ENCODE measurements around the gene NR6A1. TPM values are rescaled to one million over a fixed set of nuclear protein-coding genes. Genes with fewer than 3 reads are reported as not detected.

NR6A1 gene
- total and polyA plus RNA-seq, 2 of the 8 experiments (the other 6 are each of a cell fraction or from before 2014, with no cell fraction given): 93.2 to 237 TPM

- Histone ChIP-seq H2BK5ac (ENCODE audit: low read depth, low read length) (no peak overlapping the region), H2BK120ac (replicated peaks; ENCODE audit: low read depth, low read length) (no peak overlapping the region), H4K5ac (ENCODE audit: insufficient read length, low read depth, low read length) (no peak overlapping the region), H3K14ac (ENCODE audit: insufficient read length) (no peak overlapping the region), H3K9me3 (ENCODE audit: insufficient read depth in 2 of 2, low read depth in 1 of 2, low read length in 1 of 2) (no peaks in the 10 kb centered on the region), H3K56ac (replicated peaks; ENCODE audit: insufficient read length, low read depth, low read length) (no peak overlapping the region), H4K8ac (ENCODE audit: extremely low read depth, insufficient read depth, low read length) (no peak overlapping the region), H3K4ac (replicated peaks; ENCODE audit: insufficient read length, low read depth, low read length) (no peak overlapping the region), H3K79me2 (ENCODE audit: control insufficient read depth in 1 of 2, insufficient read depth in 2 of 2, low read length in 2 of 2) (peaks cover 0 to 47% of the 10 kb centered on the region in 2 experiments; a peak in 2 of 4 replicates), H4K91ac (replicated peaks; ENCODE audit: insufficient read length, low read length) (no peak overlapping the region), H3K4me3 (ENCODE audit: extremely low read depth in 1 of 4, insufficient read depth in 2 of 4, low read depth in 3 of 4, low read length in 4 of 4) (no peak overlapping the region), H3K4me2 (ENCODE audit: insufficient read depth in 1 of 2, low read depth in 2 of 2, low read length in 2 of 2) (no peak overlapping the region), H3K4me1 (replicated peaks in 1 of 4; ENCODE audit: control insufficient read depth in 3 of 4, insufficient read depth in 4 of 4, low read length in 3 of 4) (peaks cover 0 to 4% (median 0%) of the 10 kb centered on the region in 4 experiments; a peak in 2 of 7 replicates), H3K23ac (ENCODE audit: insufficient read length) (no peak overlapping the region), H4K20me1 (replicated peaks in 1 of 2; ENCODE audit: control insufficient read depth in 1 of 2, insufficient read depth in 2 of 2, low read length in 2 of 2) (no peaks in the 10 kb centered on the region), H2BK12ac (ENCODE audit: low read depth, low read length) (no peak overlapping the region), H2AK5ac (ENCODE audit: low read depth, low read length) (no peak overlapping the region), H2AFZ (ENCODE audit: low read length) (no peak overlapping the region), H3K79me1 (ENCODE audit: low read depth, low read length) (no peaks in the 10 kb centered on the region; the same call in 1 of the 2 replicates), H3K9ac (replicated peaks in 1 of 4; ENCODE audit: extremely low read depth in 1 of 4, low read depth in 3 of 4, low read length in 3 of 4) (no peak overlapping the region), H2BK15ac (ENCODE audit: low read length) (no peak overlapping the region), H3K18ac (ENCODE audit: extremely low read depth, low read length) (no peak overlapping the region), H3K36me3 (ENCODE audit: control insufficient read depth in 2 of 4, insufficient read depth in 4 of 4, low read length in 3 of 4) (no peaks in the 10 kb centered on the region; a peak in 1 of 8 replicates), H2BK20ac (ENCODE audit: low read length) (no peak overlapping the region), H3K23me2 (ENCODE audit: low read depth, low read length) (no peaks in the 10 kb centered on the region), H3K27ac (ENCODE audit: low read depth, low read length) (no peak overlapping the region), H3K27me3 (replicated peaks in 1 of 4; ENCODE audit: control insufficient read depth in 3 of 4, extremely low read depth in 1 of 4, insufficient read depth in 3 of 4, low read length in 3 of 4) (no peaks in the 10 kb centered on the region)
- 93% methylated on average over 7 of the region's 7 CpGs; no CpG with 5 or more reads in 1 of the 2 experiments for WGBS, 2 experiments (ENCODE audit: extremely low coverage in 1 of 2, insufficient coverage in 1 of 2, insufficient read length in 1 of 2, insufficient replicate concordance in 2 of 2, low coverage in 1 of 2, low lambda C conversion rate in 2 of 2, missing lambda C conversion rate in 1 of 2)
- DNase-seq (ENCODE audit: low read depth in 1 of 2, low spot score in 2 of 2): no peak
- ChIA-PET POLR2A (ENCODE audit: partially characterized antibody) (interaction anchor here (0.9 to 1.5 kb wide), 2 partner anchors 9 to 35 kb away, joined by 3 read pairs; no protein-coding TSS in a partner anchor), CTCF (ENCODE audit: partially characterized antibody) (interaction anchor here (0.5 to 4.7 kb wide), 15 partner anchors 8 to 141 kb away, joined by 3 to 26 read pairs (median 5); no protein-coding TSS in a partner anchor)
- FAIRE-seq: no peak
- TF ChIP-seq CBX8 (IDR thresholded peaks at IDR 0.05; ENCODE audit: borderline replicate concordance, low read depth, low read length): no peak
- no peak for TF ChIP-seq SUZ12 (IDR thresholded peaks at IDR 0.05; ENCODE audit: low read length)
- TF ChIP-seq BACH1 (IDR thresholded peaks at IDR 0.05; ENCODE audit: low read length): no peak
- TF ChIP-seq JUN (IDR thresholded peaks at IDR 0.05; ENCODE audit: low read depth, low read length): no peak
- TF ChIP-seq KDM5A (IDR thresholded peaks at IDR 0.05; ENCODE audit: low read length): no peak
- TF ChIP-seq EGR1 (IDR thresholded peaks at IDR 0.05; ENCODE audit: borderline replicate concordance, low read depth, low read length): no peak
- TF ChIP-seq MAX (IDR thresholded peaks at IDR 0.05): no peak
- no peak for TF ChIP-seq KDM1A (IDR thresholded peaks at IDR 0.05; ENCODE audit: borderline replicate concordance, low read length)
- TF ChIP-seq POU5F1 (IDR thresholded peaks at IDR 0.05; ENCODE audit: low read depth, low read length): no peak
- no peak for TF ChIP-seq SP2 (IDR thresholded peaks at IDR 0.05; ENCODE audit: low read length)
- no peak for TF ChIP-seq E2F6 (IDR thresholded peaks at IDR 0.05)
- no peak for TF ChIP-seq TBP (IDR thresholded peaks at IDR 0.05; ENCODE audit: low read depth, low read length)
These were observed 147.0 kb downstream of the NR6A1 start for GRCh38 chr9:124623966-124624734.

Measured in H1 (cell line).